Brain microvascular endothelial cell (primary cell): ENCODE measurements around the gene LIPI.

Experiments used
- DNase-seq: peaks from one replicate; pipeline ENCODE4 v3.0.0-alpha.2; 2020
- H3K27ac ChIP-seq: fragments of 250-450 bp; sonication (Bioruptor Pico); 2 replicates; pipeline ENCODE4 v1.5.1; 2020; ENCODE audit warnings: mild to moderate bottlenecking, moderate library complexity
- H3K27me3 ChIP-seq: fragments of 250-450 bp; sonication (Bioruptor Pico); replicated peaks from 2 replicates; pipeline ENCODE4 v1.5.1; 2020; ENCODE audit warnings: mild to moderate bottlenecking
- H3K36me3 ChIP-seq: fragments of 250-450 bp; sonication (Bioruptor Pico); replicated peaks from 2 replicates; pipeline ENCODE4 v1.5.1; 2020; ENCODE audit warnings: mild to moderate bottlenecking
- H3K4me3 ChIP-seq: 2 replicates; pipeline ENCODE4 v1.5.1; 2011; ENCODE audit warnings: low read depth, mild to moderate bottlenecking, control low read depth, low read length, moderate library complexity
- CTCF ChIP-seq: IDR thresholded peaks from 2 replicates; pipeline ENCODE4 v1.5.1; 2011; ENCODE audit warnings: low read depth, mild to moderate bottlenecking, moderate library complexity, low read length, control low read depth, inconsistent platforms; ENCODE audit errors: missing control alignments
- in situ Hi-C: cut with HindIII; loops from 2 replicates; pipeline ENCODE4 v1.10.0; 2017; ENCODE audit warnings: low sequenced_read_pairs, low pct_ligation_motif_present

The LIPI gene

GRCh38 chr21:14084701-14085100, 126.1 kb downstream of the LIPI start:
- no peak overlapping the region for H3K4me3 ChIP-seq
- no peaks in the 10 kb centered on the region for H3K27me3 ChIP-seq
- in situ Hi-C loops, result no loop called here
- no peak overlapping the region for H3K27ac ChIP-seq
- TF ChIP-seq CTCF, result no peak
- no peak for DNase-seq
- no peaks in the 10 kb centered on the region for H3K36me3 ChIP-seq

GRCh38 chr21:14084068-14084501, 126.7 kb downstream of the LIPI start:
- no peak for DNase-seq
- in situ Hi-C loops, result no loop called here
- no peak overlapping the region for H3K27ac ChIP-seq
- no peak for TF ChIP-seq CTCF
- no peaks in the 10 kb centered on the region for H3K36me3 ChIP-seq
- H3K27me3 ChIP-seq, result no peaks in the 10 kb centered on the region
- no peak overlapping the region for H3K4me3 ChIP-seq

- Histone ChIP-seq H3K27ac (no peak overlapping the region), H3K27me3 (no peaks in the 10 kb centered on the region), H3K4me3 (no peak overlapping the region), H3K36me3 (no peaks in the 10 kb centered on the region)
- DNase-seq, result no peak
- in situ Hi-C loops, result no loop called here
- no peak for TF ChIP-seq CTCF
Observed at GRCh38 chr21:14080764-14081096, 130.0 kb downstream of the LIPI start.

- H3K27ac ChIP-seq, result no peak overlapping the region
- TF ChIP-seq CTCF, result no peak
- DNase-seq, result no peak
- in situ Hi-C loops, result no loop called here
- H3K4me3 ChIP-seq, result no peak overlapping the region
- no peaks in the 10 kb centered on the region for H3K27me3 ChIP-seq
- H3K36me3 ChIP-seq, result no peaks in the 10 kb centered on the region
Observed at GRCh38 chr21:14080040-14080763, 130.6 kb downstream of the LIPI start.

- in situ Hi-C loops, result no loop called here
- no peaks in the 10 kb centered on the region for H3K36me3 ChIP-seq
- no peak overlapping the region for H3K4me3 ChIP-seq
- no peak overlapping the region for H3K27ac ChIP-seq
- no peaks in the 10 kb centered on the region for H3K27me3 ChIP-seq
- DNase-seq, result no peak
- no peak for TF ChIP-seq CTCF
Observed at GRCh38 chr21:14078746-14079375, 131.9 kb downstream of the LIPI start.
